GM23338 (cell line): ENCODE data around the gene C1RL. TPM values are rescaled to one million over a fixed set of nuclear protein-coding genes. Genes with fewer than 3 reads are reported as not detected.

Source experiments
- ATAC-seq: fragments of 200-7000 bp; cut with Tn5 transposase; 3 replicates; pipeline ENCODE4 v1.9.1; 2020
- DNase-seq: peaks from one replicate; pipeline ENCODE4 v3.0.0-alpha.2; 2015; ENCODE audit warnings: low spot score
- H2AFZ ChIP-seq: fragments of 200-600 bp; sonication (generic); 2 replicates; pipeline ENCODE4 v1.8.0; 2016; ENCODE audit warnings: antibody characterized with exemption, mild to moderate bottlenecking, moderate library complexity
- H3F3A ChIP-seq: fragments of 200-600 bp; sonication (generic); replicated peaks from 2 replicates; pipeline ENCODE4 v1.8.0; 2017; ENCODE audit warnings: antibody characterized with exemption, mixed run types, low read depth
- H3K27ac ChIP-seq: fragments of 200-600 bp; sonication (generic); 2 replicates; pipeline ENCODE4 v1.6.1; 2016; ENCODE audit warnings: low read depth
- H3K27me3 ChIP-seq: fragments of 200-600 bp; sonication (generic); 2 replicates; pipeline ENCODE4 v1.8.0; 2016; ENCODE audit warnings: mild to moderate bottlenecking, mixed run types, moderate library complexity; ENCODE audit not compliant: insufficient read depth
- H3K36me3 ChIP-seq: fragments of 200-600 bp; sonication (generic); 2 replicates; pipeline ENCODE4 v1.8.0; 2016; ENCODE audit warnings: mild to moderate bottlenecking; ENCODE audit not compliant: insufficient read depth
- H3K4me1 ChIP-seq: fragments of 200-600 bp; sonication (generic); 2 replicates; pipeline ENCODE4 v1.8.0; 2016; ENCODE audit warnings: mild to moderate bottlenecking, moderate library complexity; ENCODE audit not compliant: insufficient read depth
- H3K4me2 ChIP-seq: fragments of 200-600 bp; sonication (generic); 2 replicates; pipeline ENCODE4 v1.7.1; 2017; ENCODE audit warnings: mixed run types
- H3K4me3 ChIP-seq: fragments of 200-600 bp; sonication (generic); 2 replicates; pipeline ENCODE4 v1.6.1; 2016; ENCODE audit warnings: mixed run types
- H3K79me2 ChIP-seq: fragments of 200-600 bp; sonication (generic); replicated peaks from 2 replicates; pipeline ENCODE4 v1.8.0; 2017; ENCODE audit warnings: mild to moderate bottlenecking; ENCODE audit not compliant: insufficient read depth
- H3K9me2 ChIP-seq: fragments of 200-600 bp; sonication (generic); 2 replicates; pipeline ENCODE4 v1.8.0; 2017; ENCODE audit not compliant: insufficient read depth
- H4K20me1 ChIP-seq: fragments of 200-600 bp; sonication (generic); replicated peaks from 2 replicates; pipeline ENCODE4 v1.8.0; 2017; ENCODE audit warnings: mild to moderate bottlenecking; ENCODE audit not compliant: insufficient read depth
- H3K27ac Mint-ChIP-seq: 2 replicates; pipeline ENCODE4 v1.8.0; 2020; ENCODE audit warnings: inconsistent platforms, mild to moderate bottlenecking, moderate library complexity, mixed read lengths
- H3K27me3 Mint-ChIP-seq: 3 replicates; pipeline ENCODE4 v1.8.0; 2022; ENCODE audit warnings: low read depth, mild to moderate bottlenecking, moderate library complexity, mixed read lengths, inconsistent platforms; ENCODE audit not compliant: insufficient read depth, poor library complexity
- H3K36me3 Mint-ChIP-seq: 3 replicates; pipeline ENCODE4 v1.8.0; 2021; ENCODE audit warnings: low read depth, mild to moderate bottlenecking, inconsistent platforms, moderate library complexity, mixed read lengths
- H3K4me1 Mint-ChIP-seq: 3 replicates; pipeline ENCODE4 v1.8.0; 2020; ENCODE audit warnings: mild to moderate bottlenecking, inconsistent platforms, mixed read lengths
- H3K4me3 Mint-ChIP-seq: 3 replicates; pipeline ENCODE4 v1.8.0; 2021; ENCODE audit warnings: moderate library complexity, mild to moderate bottlenecking, inconsistent platforms, mixed read lengths
- H3K9me3 Mint-ChIP-seq: 3 replicates; pipeline ENCODE4 v1.8.0; 2020; ENCODE audit warnings: moderate library complexity, mild to moderate bottlenecking, inconsistent platforms, mixed read lengths
- CREB1 ChIP-seq: fragments of 250-450 bp; sonication (Bioruptor Pico); IDR thresholded peaks from 2 replicates; pipeline ENCODE4 v1.5.0; 2020; ENCODE audit warnings: low read depth, mild to moderate bottlenecking, moderate library complexity
- ETS1 ChIP-seq: IDR thresholded peaks from 2 replicates; pipeline ENCODE4 v1.6.1; 2016; ENCODE audit warnings: antibody characterized with exemption
- EZH2 ChIP-seq: fragments of 200-600 bp; sonication (generic); IDR thresholded peaks from one replicate; pipeline ENCODE4 v1.8.0; 2017; ENCODE audit warnings: antibody characterized with exemption, mild to moderate bottlenecking, low read depth; ENCODE audit not compliant: unreplicated experiment
- POLR2AphosphoS5 ChIP-seq: IDR thresholded peaks from 2 replicates; pipeline ENCODE4 v1.6.1; 2016; ENCODE audit warnings: antibody characterized with exemption, low read depth
- STAT1 ChIP-seq: IDR thresholded peaks from one replicate; pipeline ENCODE4 v1.6.1; 2016; ENCODE audit warnings: antibody characterized with exemption; ENCODE audit not compliant: unreplicated experiment
- ZNF331 ChIP-seq: fragments of 250-450 bp; sonication (Bioruptor Pico); IDR thresholded peaks from 2 replicates; pipeline ENCODE4 v1.5.0; 2020; ENCODE audit warnings: low read depth, mild to moderate bottlenecking, moderate library complexity
- polyA plus RNA-seq: library from polyadenylated mRNA; unstranded; fragments of >200 nt; fragmentation: Nextera tagmentation; extraction: Ambion mirVana; gene quantifications from 2 replicates; pipeline ENCODE4 v1.2.1, GENCODE V29; 2016
- total RNA-seq: library from RNA; depleted of rRNA; stranded (reverse); fragments of >200 nt; shearing (Covaris generic); gene quantifications from 2 replicates; pipeline ENCODE4 v1.2.3, GENCODE V29; 2014
- TF ChIP-seq, protein P1 (sequence below), 2 experiments: fragments of 200-600 bp in 1 of 2; sonication (generic) in 1 of 2; conservative IDR thresholded peaks; 2 replicates each; pipeline versions ENCODE4 v1.5.1 to v1.6.1; 2016 to 2017; ENCODE audit warnings: antibody characterized with exemption in 2 of 2, low read depth in 2 of 2, mild to moderate bottlenecking in 2 of 2, moderate library complexity in 1 of 2
- TF ChIP-seq, protein P2 (sequence below): IDR thresholded peaks from one replicate; pipeline ENCODE4 v1.6.1; 2018; ENCODE audit warnings: antibody characterized with exemption; ENCODE audit not compliant: unreplicated experiment

The C1RL gene
- total and polyA plus RNA-seq, 2 experiments from 2014 or later: 7.3 to 8.8 TPM

DNA sequence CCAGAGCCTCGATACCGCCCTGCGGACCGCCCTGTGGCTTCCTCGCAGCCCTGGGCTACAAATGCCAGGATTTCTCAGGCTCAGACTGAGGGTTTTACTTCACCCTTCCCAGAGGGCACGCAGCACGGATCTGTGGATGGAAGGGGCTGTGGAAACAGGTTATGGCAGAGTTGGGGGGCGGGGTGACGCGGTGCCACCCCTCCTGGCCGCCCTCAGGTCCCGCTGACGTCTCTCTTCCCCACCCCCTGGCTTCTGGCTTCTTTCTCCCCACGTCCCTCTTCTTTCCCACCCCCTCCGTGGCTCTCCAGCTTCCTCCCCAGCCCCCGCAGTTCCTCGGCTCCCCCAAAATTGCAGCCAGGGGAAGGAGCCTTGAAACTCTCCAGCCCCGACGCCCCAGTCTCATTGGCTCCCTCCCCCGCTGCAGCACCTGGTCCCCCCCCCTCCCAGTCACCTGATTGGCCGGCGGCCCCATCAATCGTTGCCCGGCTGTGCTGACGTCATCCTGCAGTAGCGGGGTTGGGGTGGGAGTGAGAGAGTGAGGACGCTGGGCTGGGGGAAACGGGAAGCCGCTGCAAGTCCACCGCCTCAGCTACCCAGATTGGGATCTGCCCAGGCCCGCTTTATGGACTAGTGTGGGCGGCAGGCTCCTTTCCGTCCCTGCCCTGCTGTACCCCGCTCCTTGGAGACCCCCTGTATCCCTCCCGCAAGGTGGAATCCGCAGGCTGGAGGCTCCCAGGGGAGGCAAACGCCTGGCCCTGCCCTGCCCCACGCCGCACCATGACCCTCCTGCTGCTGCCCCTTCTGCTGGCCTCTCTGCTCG lies 21.1 kb upstream of the C1RL start, which contains the start of gene CLSTN3:
CLSTN3 (plus strand) TSS at position 500 of the 820 bp plus-strand sequence; CDS start at position 778, 278 bp downstream.
- Mint-ChIP-seq H3K27ac (peak within 1 kb of the TSS; percentile 94), H3K4me3 (peak within 1 kb of the TSS; percentile 88), H3K27me3 (peaks cover 17% of the 10 kb centered on the region), H3K9me3 (no peaks in the 10 kb centered on the region; the same call in 2 of the 3 replicates), H3K4me1 (peaks cover 28% of the 10 kb centered on the region), H3K36me3 (peaks cover 5% of the 10 kb centered on the region)
- Histone ChIP-seq H3K4me3 (peak within 1 kb of the TSS; percentile 97), H3K9me2 (0 out of 2 replicates have a peak, but pooled peaks cover 5% of the 10 kb centered on the region), H3K27ac (peak within 1 kb of the TSS; percentile 55; the same call in 1 of the 2 replicates), H3K4me1 (peaks cover 16% of the 10 kb centered on the region), H3F3A (0 out of 2 replicates have a peak, but pooled peaks cover 4% of the 10 kb centered on the region), H4K20me1 (no peaks in the 10 kb centered on the region; the same call in 1 of the 2 replicates), H3K36me3 (no peaks in the 10 kb centered on the region), H3K4me2 (peak within 1 kb of the TSS; percentile 100), H3K27me3 (no peaks in the 10 kb centered on the region), H3K79me2 (no peaks in the 10 kb centered on the region), H2AFZ (peak within 1 kb of the TSS; percentile 99)
- DNase-seq (peak; percentile 93), ATAC-seq (peak; percentile 76)
- TF ChIP-seq POLR2AphosphoS5 (peak; percentile 46; the same call in 1 of the 2 replicates), STAT1 (no peak), ETS1 (no peak), CREB1 (peak; percentile 95), ZNF331 (CRISPR knock-in tag) (no peak), EZH2 (no peak)
- TF ChIP-seq, protein P1, sequence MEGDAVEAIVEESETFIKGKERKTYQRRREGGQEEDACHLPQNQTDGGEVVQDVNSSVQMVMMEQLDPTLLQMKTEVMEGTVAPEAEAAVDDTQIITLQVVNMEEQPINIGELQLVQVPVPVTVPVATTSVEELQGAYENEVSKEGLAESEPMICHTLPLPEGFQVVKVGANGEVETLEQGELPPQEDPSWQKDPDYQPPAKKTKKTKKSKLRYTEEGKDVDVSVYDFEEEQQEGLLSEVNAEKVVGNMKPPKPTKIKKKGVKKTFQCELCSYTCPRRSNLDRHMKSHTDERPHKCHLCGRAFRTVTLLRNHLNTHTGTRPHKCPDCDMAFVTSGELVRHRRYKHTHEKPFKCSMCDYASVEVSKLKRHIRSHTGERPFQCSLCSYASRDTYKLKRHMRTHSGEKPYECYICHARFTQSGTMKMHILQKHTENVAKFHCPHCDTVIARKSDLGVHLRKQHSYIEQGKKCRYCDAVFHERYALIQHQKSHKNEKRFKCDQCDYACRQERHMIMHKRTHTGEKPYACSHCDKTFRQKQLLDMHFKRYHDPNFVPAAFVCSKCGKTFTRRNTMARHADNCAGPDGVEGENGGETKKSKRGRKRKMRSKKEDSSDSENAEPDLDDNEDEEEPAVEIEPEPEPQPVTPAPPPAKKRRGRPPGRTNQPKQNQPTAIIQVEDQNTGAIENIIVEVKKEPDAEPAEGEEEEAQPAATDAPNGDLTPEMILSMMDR (conservative IDR thresholded peaks at IDR 0.05; ENCODE audit: low read depth in 2 of 2): no peak
- TF ChIP-seq, protein P2, sequence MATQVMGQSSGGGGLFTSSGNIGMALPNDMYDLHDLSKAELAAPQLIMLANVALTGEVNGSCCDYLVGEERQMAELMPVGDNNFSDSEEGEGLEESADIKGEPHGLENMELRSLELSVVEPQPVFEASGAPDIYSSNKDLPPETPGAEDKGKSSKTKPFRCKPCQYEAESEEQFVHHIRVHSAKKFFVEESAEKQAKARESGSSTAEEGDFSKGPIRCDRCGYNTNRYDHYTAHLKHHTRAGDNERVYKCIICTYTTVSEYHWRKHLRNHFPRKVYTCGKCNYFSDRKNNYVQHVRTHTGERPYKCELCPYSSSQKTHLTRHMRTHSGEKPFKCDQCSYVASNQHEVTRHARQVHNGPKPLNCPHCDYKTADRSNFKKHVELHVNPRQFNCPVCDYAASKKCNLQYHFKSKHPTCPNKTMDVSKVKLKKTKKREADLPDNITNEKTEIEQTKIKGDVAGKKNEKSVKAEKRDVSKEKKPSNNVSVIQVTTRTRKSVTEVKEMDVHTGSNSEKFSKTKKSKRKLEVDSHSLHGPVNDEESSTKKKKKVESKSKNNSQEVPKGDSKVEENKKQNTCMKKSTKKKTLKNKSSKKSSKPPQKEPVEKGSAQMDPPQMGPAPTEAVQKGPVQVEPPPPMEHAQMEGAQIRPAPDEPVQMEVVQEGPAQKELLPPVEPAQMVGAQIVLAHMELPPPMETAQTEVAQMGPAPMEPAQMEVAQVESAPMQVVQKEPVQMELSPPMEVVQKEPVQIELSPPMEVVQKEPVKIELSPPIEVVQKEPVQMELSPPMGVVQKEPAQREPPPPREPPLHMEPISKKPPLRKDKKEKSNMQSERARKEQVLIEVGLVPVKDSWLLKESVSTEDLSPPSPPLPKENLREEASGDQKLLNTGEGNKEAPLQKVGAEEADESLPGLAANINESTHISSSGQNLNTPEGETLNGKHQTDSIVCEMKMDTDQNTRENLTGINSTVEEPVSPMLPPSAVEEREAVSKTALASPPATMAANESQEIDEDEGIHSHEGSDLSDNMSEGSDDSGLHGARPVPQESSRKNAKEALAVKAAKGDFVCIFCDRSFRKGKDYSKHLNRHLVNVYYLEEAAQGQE: no peak
